ENCODE data around the gene IL20RA. TPM values are rescaled to one million over a fixed set of nuclear protein-coding genes. Genes with fewer than 3 reads are reported as not detected.

Gene IL20RA
- total and polyA plus RNA-seq, 2 of the 8 experiments (the other 6 are each of a cell fraction or from before 2014, with no cell fraction given): 1.3 to 1.7 TPM

DNA sequence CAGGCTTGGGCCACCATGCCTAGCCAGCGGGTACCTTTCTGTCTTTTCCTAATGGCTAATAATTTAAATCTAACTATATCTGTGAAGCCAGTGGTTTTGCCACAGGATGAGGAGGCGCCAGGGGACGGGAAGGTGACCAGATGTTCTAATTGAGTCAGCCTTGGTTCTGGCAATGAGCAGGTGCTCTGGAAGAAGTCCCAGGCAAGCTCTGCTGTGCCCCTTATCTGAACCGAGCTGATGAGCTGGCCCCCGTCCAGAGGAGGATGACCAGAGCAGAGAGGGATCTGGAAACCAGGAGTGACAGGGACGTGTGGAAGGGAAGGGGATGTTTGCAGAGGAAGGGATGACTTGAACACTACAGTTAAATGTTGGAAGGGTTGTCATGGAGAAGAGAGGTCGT, 75.9 kb downstream of the IL20RA start (continued):
- TF ChIP-seq CHD7 (IDR thresholded peaks at IDR 0.05; ENCODE audit: insufficient replicate concordance, low read length): no peak
- no peak for TF ChIP-seq BACH1 (IDR thresholded peaks at IDR 0.05; ENCODE audit: low read length)
- TF ChIP-seq ASH2L (IDR thresholded peaks at IDR 0.05; ENCODE audit: low read length): no peak
- TF ChIP-seq, protein P1, sequence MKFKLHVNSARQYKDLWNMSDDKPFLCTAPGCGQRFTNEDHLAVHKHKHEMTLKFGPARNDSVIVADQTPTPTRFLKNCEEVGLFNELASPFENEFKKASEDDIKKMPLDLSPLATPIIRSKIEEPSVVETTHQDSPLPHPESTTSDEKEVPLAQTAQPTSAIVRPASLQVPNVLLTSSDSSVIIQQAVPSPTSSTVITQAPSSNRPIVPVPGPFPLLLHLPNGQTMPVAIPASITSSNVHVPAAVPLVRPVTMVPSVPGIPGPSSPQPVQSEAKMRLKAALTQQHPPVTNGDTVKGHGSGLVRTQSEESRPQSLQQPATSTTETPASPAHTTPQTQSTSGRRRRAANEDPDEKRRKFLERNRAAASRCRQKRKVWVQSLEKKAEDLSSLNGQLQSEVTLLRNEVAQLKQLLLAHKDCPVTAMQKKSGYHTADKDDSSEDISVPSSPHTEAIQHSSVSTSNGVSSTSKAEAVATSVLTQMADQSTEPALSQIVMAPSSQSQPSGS (IDR thresholded peaks at IDR 0.05; ENCODE audit: low read length): no peak
- TF ChIP-seq TCF12 (IDR thresholded peaks at IDR 0.05; ENCODE audit: low read depth, low read length): no peak
- TF ChIP-seq, protein P2, sequence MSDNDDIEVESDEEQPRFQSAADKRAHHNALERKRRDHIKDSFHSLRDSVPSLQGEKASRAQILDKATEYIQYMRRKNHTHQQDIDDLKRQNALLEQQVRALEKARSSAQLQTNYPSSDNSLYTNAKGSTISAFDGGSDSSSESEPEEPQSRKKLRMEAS (IDR thresholded peaks at IDR 0.05): no peak
- no peak for TF ChIP-seq SAP30 (IDR thresholded peaks at IDR 0.05; ENCODE audit: insufficient read depth, insufficient replicate concordance, low read length)
